KG1 (cell line): Measurements from ENCODE around the gene RNU2-1.
"Not testable (repeated sequence)": the region's sequence is repeated elsewhere in the genome, so short reads cannot be mapped to it uniquely, and the experiment has no call there.

Source experiments
- DNase-seq: peaks from one replicate; lab custom pipeline; 2025; lab: John Stamatoyannopoulos, UW

The RNU2-1 gene

GRCh38 chr17:43233877-43234276 lies at the start of gene RNU2-1:
TSS of gene RNU2-1 (minus strand) at chr17:43233977.
- DNase-seq, result not testable (repeated sequence)

- not testable (repeated sequence) for DNase-seq
These were observed 39.1 kb upstream of the RNU2-1 start for GRCh38 chr17:43272914-43273313.

- not testable (repeated sequence) for DNase-seq
These were observed 38.7 kb upstream of the RNU2-1 start for GRCh38 chr17:43272483-43272882.

GRCh38 chr17:43270552-43271504 lies 37.1 kb upstream of the RNU2-1 start:
- not testable (repeated sequence) for DNase-seq

- DNase-seq, result not testable (repeated sequence)
These were observed 12.7 kb upstream of the RNU2-1 start for GRCh38 chr17:43246456-43246855.

- DNase-seq, result not testable (repeated sequence)
These were observed 7.0 kb upstream of the RNU2-1 start for GRCh38 chr17:43240596-43241352.

GRCh38 chr17:43239597-43239996 lies 5.8 kb upstream of the RNU2-1 start:
- DNase-seq, result not testable (repeated sequence)

- not testable (repeated sequence) for DNase-seq
These were observed 514 bp downstream of the RNU2-1 start for GRCh38 chr17:43233263-43233662.

GRCh38 chr17:43232021-43232699 lies 1.6 kb downstream of the RNU2-1 start:
- not testable (repeated sequence) for DNase-seq

GRCh38 chr17:43231205-43232020 lies 2.4 kb downstream of the RNU2-1 start:
- not testable (repeated sequence) for DNase-seq

GRCh38 chr17:43228020-43228782 lies 5.6 kb downstream of the RNU2-1 start, which contains the start of gene CCDC200:
TSS of gene CCDC200 (minus strand) at chr17:43228623. CDS start at chr17:43228554, 69 bp downstream.
- not testable (repeated sequence) for DNase-seq

- DNase-seq, result no peak
These were observed 7.4 kb downstream of the RNU2-1 start for GRCh38 chr17:43226393-43226792.

GRCh38 chr17:43224146-43224705 lies 9.6 kb downstream of the RNU2-1 start:
- no peak for DNase-seq

- DNase-seq, result no peak
These were observed 13.2 kb downstream of the RNU2-1 start for GRCh38 chr17:43220511-43221125.

GRCh38 chr17:43219746-43220380 lies 13.9 kb downstream of the RNU2-1 start:
- DNase-seq, result no peak

- no peak for DNase-seq
These were observed 14.8 kb downstream of the RNU2-1 start for GRCh38 chr17:43219001-43219400.

GRCh38 chr17:43217614-43218087 lies 16.1 kb downstream of the RNU2-1 start:
- DNase-seq, result no peak

GRCh38 chr17:43216762-43217613 lies 16.8 kb downstream of the RNU2-1 start:
- DNase-seq, result no peak
